Measurements from ENCODE around the gene DYNLT1.
"Not testable (repeated sequence)": the region's sequence is repeated elsewhere in the genome, so short reads cannot be mapped to it uniquely, and the experiment has no call there.

The DYNLT1 gene

DNA sequence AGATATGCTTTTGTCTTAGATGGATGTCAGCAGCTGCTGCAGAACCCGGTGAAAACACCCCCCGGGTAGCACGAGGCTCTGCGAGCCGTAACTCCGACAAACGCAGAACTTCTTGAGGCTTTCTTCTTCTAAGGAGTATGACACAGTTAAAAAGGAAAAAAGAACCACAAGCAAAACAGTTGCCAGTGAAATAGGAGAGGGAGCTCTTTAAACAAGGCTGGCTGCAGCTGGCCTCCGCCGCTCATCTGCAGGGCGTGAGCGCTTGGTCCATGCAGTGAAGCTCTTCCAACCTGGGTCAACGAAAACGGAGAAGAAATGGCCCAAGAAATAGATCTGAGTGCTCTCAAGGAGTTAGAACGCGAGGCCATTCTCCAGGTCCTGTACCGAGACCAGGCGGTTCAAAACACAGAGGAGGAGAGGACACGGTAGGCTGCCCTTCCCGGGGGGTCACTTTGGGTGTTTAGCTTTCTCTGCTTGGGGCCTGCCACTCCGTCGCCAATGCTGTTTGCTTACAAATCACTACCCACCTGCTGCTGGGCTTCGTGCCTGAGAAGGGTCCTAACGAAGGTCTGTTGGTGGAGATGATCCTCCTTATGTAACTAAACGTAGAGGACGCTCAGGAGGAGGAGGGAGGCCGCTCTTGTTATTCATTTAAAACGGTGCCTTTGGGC lies 18.5 kb upstream of the DYNLT1 start:
- DNase-seq, result peak; percentile 85

DNA sequence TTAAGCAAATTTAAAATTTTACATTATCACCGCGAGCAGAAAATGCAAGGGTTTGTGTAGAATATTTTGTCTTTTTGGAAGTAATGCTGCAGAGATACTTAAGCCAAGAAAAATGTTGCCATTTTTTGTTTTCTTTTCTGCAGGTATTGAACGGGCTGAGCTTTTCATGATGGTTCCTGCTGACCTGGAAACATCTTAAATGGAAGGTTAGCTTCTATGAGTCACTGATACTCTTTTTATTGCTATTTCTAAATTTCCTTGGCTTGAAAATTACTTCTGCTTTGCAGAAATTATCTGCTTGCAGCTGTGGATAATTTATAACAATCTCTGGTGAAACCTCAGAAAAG lies 18.0 kb upstream of the DYNLT1 start:
- DNase-seq, result no peak

DNA sequence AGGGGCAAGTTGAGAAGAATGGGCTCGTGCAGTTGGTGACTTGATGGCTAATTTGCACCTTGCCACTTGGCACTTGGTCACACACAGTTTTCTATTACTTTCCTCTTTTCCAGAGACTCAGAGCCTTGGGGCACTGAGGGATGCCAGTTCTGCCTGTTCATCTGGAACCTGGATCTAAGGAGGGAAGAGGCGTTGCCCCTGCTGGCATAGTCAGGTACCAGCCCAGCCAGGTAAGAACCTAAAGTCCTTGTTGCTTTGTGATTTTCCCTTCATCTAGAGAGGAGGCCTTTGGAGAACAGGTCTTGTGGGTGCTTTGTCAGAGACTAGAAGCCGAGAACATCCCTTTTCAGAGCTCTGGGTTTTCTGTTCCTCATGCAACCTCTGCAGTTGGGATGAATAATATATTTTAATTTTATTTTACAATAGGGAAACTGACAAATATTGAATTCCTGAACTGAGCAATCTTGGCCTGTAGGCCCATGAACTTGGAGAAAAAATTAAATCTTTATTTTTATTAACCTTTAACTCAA lies 16.7 kb upstream of the DYNLT1 start:
- DNase-seq, result peak; percentile 81

DNA sequence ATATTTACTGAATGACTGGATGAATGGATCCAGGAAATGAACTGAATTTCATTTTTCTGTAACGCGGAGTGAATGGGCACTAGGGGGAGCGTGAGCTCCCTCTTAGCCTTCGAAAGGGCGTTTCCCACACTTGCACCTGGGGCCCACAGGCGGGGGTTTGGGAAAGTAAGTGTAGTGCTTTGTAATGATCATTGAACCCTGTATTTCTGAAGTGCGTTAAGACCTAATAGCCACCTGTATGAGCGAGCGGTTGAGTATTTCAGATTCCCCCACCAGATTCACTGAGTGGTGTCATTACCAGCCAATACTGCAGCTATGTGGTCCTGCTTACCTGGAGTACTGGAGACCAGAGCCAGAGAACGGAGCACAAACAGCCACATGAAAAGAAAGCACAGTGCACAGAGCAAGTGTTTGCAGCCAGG lies 15.8 kb upstream of the DYNLT1 start:
- DNase-seq, result peak; percentile 92

DNA sequence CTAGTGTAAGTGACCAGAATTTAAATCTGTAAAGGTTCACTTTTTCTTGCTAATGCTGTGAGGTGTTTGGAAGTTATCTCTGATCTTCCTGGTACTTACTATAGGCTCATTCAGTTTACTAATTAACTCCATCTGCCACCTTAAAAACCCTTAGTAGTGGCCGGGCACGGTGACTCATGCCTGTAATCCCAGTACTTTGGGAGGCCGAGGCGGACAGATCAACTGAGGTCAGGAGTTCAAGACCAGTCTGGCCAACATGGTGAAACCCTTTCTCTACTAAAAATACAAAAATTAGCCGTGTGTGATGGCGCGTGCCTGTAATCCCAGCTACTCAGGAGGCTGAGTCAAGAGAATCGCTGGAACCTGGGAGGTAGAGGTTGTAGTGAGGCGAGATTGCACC lies 12.4 kb upstream of the DYNLT1 start:
- not testable (repeated sequence) for DNase-seq

DNA sequence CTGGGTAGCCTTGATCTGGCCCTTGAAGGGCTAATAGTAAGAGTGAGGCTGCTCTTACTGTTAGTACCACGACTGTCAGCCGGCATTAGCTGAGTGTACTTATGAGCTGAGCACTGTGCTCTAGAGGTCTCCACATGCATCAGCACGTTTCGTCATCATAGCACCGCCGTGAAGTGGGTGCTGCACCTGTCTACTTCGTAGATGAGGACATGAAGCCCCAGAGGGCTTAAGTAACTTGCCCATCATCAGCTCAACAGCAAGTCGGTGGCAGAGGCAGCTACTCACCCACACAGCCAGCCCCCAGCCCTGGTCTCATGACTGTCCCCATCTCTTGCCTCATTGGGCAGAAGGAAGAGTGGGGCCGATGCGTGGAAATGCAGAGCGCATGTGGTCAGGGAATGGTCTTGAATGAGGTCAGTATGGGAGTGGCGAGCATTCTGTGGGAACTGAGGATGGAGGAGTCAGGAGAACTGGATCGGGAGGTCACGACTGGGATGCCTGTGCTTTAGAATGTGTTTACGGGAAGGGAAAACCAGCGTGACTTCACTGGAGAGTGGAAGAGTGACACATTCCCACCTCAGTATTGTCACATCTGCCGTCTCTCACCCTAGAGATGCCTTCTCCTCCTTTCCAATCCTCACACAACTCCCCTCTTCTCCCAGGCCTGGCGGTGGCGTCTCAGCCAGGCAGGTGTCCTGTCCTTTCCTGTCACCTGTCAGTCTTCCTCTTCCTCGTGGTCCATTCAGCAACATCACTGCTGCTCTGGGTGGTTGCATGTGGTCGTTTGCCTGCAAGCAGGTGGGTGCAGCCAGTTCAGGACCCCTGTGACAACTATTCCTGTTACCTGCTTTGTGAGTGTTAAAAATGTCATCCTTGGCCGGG lies 11.3 kb upstream of the DYNLT1 start:
- peak; percentile 95 for DNase-seq

DNA sequence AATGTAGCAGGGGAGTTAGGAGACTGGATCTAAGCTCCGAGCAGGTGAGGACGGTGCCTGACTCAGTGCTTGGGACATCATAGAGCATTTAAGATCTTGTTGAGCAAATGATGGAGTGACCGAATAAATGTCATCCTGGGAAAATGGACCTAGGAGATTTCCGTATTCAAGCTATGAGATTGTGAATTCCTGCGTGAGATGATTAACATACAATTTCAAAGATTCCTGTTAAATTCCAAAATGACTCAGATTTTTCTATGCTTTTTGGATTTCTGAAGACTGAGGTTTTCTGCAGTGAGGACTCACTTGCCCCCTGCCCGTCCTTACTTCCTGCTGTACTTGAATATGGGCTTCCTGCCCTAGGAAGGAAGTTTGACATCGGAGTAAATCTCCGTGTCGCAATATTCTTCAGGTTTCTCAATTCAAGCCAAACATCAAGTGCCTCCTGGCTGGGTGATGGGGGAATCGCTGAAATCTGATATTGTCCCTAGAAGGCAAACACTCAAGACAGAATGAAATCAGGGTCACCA lies 10.5 kb upstream of the DYNLT1 start:
- DNase-seq, result no peak

DNA sequence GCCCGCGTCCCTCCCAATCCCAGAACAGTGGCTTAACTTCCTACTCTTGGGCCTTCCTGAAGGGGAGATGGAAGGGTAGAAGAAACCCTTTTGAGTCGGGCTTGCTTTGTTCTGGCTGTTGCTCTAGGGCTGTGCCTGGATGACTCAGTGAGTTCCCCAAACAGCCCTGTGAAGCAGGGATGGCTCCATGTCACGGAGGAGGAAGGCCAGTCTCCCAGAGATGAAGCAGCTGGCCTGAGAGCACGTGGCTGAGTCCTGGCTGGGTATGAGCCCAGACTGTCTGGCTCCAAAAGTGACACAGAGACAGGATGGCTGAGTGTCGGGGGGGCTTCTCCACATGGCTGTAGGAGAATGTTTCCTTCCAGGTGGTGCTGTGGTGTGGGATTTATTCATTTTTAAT lies 10.0 kb upstream of the DYNLT1 start:
- peak; percentile 81 for DNase-seq

DNA sequence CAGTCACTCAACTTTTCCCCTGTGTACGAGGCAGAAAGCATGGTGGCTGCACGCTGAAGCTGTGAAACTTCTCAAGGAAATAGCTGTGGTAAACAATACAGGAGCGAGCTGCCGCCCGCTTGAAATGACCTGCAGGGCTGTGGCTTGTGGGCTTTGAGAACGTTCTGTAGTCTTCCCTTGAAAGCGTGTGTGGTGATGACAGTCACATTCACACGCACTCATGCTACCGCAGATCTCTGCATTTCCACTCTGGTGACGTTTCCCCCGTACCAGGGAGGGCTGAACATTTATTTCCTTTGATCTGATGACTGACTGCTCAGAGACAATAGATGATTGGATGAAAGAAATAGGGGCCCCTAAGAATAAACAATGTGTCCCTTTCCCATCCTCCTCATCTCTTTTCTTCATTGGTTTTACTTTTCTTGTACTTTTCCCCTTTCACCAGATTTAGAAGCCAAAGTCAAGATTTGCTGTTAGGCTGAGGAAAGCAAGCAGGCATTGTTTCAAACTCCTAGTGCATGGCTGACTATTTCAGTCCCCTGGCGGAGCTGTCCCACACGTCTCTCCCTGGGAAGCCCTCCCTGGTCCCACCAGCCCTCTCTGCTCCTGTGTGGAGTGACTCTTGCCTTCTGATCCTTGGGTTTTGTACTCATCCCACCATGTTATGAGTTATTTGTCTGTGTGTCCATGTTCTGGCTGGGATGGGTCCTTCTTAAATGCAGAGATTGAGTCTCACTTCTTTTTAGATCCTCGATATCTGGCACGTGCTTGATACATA lies 9.2 kb upstream of the DYNLT1 start:
- DNase-seq, result no peak

DNA sequence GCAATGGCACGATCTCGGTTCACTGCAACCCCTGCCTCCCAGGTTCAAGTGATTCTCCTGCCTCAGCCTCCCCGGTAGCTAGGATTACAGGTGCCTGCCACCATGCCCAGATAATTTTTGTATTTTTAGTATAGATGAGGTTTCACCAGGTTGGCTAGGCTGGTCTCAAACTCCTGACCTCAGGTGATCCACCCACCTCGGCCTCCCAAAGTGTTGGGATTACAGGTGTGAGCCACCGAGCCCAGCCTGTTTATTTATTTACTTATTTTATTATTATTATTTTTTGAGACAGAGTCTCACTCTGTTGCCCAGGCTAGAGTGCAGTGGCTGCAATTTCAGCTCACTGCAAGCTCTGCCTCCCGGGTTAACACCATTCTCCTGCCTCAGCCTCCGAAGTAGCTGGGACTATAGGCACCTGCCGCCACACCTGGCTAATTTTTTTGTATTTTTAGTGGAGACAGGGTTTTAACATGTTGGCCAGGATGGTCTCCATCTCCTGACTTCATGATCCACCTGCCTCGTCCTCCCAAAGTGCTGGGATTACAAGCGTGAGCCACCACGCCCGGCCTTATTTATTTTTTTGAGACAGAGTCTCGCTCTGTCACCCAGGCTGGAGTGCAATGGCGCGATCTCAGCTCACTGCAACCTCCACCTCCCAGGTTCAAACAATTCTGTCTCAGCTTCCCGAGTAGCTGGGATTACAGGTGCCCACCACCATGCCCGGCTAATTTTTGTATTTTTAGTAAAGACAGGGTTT lies 7.6 kb upstream of the DYNLT1 start:
- DNase-seq, result not testable (repeated sequence)

DNA sequence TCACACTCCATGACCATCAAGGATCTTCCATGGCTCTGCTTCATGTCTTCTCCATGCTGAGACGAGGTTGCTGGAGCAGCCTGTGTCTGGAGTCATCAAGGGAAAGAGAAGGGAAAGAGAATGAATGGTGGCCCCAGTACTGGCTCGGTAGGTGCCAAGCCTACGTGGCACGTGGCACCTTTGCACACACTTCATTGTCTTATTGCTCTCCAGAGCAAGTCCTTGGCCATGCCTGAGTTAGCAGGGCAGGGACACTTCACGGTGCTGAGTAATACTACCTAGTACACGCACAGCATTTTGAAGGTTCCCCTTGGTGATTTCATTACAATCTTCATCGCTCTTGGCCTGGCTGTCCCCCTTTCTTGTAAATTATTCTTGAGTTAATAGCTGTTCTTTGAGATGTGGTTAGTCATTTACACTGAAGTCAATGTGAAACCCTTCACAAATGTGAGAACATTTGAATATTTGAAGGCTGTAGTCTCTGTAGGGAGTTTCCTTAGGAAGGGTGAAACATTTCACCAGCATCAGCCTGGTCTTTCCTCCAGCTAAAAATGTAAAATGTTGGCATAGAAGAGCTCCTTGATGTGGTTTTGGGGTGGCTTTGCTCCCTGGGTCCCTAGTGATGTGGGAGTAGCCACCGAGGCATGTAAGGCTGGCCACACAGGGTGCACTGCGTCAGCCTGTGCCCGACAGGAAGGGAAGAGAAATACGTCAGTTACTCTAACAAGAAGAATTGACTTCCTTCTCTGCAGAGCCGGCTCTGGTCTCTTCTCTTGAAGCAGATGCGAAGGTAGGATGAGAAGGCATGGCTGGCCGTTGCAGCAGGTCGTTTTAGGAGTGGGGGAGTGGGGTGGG lies 5.0 kb upstream of the DYNLT1 start, which contains the start of gene SYTL3:
Gene SYTL3 (plus strand): TSS at position 766 of the 855 bp plus-strand sequence. CDS start 13,215 bp downstream, outside the sequence.
- DNase-seq, result peak; percentile 74

DNA sequence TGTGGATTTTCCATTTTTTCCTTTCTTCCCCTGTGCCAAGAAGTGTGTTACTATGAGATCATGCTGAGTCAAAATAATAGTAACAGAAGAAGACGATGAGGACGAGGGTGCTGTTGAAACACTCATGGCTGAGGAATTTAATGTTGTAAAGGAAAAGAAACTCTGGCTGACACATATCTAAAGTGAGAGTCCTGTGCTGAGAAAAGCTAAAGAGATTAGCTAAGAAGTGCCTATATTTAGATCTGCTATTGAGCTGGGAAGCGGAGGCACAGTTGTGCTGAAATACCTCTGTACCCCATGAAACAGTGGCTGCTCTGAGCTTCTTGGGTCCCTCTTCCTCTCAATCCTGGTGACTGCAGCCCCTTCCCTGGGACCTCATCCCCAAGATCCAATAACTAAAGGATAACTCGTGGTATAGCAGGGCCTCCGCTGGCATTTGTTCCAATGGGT lies 4.2 kb upstream of the DYNLT1 start:
- DNase-seq, result no peak

DNA sequence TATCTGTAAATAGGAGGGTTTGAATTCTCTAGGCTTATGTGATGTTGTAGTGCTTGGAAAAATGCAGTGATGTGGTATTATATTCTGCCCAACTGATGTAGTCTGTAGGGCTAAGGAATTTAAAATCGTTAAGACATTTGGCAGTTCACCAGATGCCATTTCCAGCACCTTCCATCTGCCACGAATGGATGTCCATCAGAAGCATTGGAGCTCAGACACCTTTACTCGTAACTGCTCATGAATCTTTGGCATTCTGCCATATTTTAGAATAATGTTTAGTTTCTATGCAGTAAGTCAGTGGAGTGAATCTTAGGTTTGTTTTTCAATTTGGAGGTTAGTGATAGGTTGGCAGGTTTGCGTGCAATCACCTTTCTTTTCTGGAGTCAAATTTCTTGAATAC lies 3.0 kb upstream of the DYNLT1 start:
- DNase-seq, result no peak

DNA sequence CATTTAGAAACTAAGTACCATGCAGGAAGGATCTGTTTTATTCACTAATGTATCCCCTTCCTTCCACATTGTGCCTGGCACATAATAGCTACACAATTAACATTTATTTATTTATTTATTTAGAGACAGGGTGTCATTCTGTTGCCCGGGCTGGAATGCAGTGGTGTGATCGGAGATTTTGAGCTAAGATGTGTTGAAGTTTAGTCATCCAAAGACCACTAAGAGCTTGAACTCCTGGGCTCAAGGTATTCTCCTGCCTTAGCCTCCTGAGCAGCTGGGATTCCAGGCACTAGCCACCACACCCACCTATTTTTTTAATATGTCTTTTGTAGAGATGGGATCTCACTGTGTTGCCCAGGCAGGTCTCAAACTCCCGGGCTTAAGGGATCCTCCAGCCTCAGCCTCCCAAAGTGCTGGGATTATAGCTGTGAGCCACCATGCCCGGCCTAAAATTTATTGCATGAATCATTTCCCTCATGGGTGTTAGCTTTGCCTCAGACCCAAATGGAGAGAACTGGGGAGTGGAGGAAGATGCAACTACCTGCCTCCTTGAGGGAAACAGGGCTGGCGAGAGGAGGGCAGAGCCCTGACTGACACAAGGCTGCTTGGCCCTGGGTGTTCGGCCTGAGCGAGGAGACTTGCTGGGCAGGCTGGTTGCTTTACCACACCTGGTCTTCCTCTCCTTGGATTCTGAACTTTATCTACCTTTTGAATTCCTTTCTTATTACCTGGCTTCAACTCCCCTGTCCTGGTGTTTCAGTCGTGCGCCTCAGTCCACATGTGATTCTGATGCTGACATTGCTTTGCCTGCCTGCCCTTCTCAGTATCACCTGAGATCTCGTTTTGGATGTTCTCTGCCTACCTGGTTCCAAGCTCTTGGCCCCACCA lies 1.7 kb upstream of the DYNLT1 start:
- no peak for DNase-seq

DNA sequence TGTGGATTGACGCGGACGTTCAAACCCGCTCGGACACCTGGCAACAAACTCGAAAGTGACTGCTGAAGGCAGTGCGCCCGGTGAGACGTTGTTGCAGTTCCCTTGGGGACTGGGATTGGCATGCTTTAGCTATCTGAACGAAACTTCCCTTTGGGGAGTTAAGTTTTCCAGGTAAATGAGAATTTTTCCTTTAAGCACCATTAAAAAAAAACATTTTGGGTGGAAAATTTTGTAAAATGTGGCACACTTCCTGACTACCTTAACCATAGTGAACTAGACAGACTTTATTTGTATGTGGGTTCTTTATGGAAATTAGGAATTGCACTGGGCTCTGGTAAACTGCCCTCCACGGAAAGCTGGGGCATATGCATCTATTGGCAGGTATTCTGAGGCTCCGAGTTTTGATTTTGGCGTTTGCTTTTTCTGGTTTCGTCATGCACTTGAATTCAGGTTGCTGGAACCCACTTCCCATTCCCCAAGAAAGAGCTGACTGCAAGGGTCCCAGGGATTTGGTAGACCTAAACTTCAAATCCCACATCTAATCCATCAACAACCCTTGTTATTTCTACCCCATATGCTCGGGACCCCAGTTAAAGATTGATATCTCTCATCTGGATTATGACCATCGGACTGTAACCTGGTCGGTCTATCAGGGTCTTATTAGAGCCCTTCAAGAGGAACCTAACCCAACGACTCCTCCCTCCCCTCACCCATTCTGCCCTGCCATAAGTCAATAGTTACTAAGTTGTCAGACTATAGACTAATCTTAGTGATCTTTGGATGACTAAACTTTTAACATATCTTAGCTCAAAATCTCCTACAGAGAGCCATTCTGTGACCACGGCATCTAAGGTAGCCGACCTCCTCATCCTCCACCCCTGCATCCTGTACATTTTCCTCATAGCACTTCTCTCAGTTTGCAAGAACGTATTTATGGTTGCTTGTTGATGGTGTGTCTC lies 800 bp upstream of the DYNLT1 start:
- no peak for DNase-seq

DNA sequence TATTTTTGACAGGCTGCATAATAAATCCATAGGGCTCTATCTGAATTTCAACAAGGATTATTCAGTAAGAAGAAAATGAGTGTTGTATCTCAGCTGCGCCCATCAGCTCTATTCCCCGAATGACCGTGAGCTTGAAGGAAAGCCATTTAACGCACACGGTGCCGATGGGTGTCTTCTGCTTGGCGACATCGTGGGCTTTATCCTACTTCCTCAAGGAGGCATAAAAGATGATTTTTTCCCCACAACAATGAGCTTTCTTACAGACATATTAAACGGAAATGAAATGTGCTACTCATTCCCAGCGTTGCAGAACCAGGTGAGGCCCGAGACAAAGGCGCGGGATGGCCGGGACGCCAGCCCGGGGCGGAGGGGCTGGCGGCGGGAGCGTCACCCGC lies 710 bp downstream of the DYNLT1 start:
- no peak for DNase-seq

DNA sequence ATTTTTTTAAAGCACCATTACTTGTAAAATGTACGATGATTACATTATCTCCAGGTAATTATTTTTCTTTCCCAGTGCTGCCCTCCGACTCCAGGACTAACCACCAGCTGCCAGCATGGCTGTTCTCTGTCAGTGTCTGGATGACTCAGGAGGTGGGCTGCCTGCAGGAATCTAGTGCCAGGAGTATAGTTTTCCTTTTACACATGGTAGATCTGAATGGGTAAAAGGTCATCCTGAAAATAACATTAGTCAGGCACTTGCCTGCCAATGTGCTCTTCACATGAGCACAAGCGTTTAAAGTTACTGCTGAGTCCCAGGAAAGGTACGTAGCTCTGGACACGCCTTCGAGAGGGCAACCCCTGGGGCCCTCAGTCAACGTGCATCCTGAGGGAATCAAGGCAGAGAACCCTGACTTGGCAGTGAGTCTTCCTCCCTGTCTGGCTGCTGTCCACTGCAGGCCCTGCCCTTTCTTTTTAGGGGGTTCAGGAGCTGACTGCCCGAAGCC lies 2.4 kb downstream of the DYNLT1 start:
- no peak for DNase-seq

DNA sequence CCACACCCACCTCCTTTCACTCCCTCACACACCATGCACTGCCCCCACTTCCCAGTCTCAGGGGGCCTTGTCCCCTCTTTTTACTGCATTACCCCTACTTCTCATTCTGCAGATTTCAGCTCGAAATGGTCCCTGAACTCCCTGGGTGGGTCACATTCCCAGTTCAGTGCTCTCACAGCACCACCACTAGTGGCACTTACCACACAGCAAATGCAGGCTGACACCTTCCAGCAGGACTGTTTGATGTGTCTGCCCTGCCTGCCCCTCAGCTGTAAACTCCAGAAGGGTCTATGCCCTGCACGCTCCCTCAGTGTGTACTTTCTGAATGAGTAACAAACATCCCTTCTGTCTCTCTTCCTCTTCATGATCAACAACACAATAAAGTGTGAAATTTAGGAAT lies 4.0 kb downstream of the DYNLT1 start:
- DNase-seq, result no peak

DNA sequence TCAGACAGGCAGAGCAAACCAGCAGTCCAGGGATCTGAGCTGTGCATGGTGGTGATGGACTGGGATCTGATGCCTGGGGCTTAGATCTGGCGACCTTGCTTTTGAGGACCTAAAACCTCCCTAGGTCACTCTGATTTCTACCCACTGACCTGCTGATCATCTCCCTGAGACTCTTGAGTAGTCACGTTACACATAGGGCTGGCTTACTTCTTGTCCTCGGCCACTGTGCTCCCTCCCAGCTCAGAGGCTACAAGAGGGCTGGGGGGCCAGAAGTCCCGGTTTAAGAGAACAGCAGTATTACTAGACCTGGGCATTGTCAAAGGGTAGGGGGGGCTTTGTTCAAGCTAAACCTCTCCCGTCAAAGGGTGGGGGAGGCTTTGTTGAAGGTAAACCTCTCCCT lies 5.5 kb downstream of the DYNLT1 start:
- no peak for DNase-seq
